Left kidney (tissue), 8 donors: Measurements from ENCODE around the gene SFT2D3. TPM values are rescaled to one million over a fixed set of nuclear protein-coding genes. Genes with fewer than 3 reads are reported as not detected.

Source experiments
- DNase-seq: peaks from one replicate; pipeline ENCODE4 v3.0.0-alpha.2; 2013
- long read RNA-seq, 8 donors: transcript quantifications; one replicate each; lab custom pipeline, GENCODE V29; 2026
- polyA plus RNA-seq: library from polyadenylated mRNA; unstranded; fragments of 120-200 nt; gene quantifications from one replicate; pipeline ENCODE4 v1.2.1, GENCODE V29; 2013; ENCODE audit not compliant: insufficient read length

SFT2D3 gene
- not detected for polyA plus RNA-seq
- long read RNA-seq, donor 1, transcript SFT2D3-201 (1 exons, 3,735 nt) = major isoform, 40 of 78 reads
- long read RNA-seq, donor 1, partial matches to known transcripts = 38 of 78 reads
- long read RNA-seq, donor 1, other reads (novel, unspliced or antisense) = 0 of 78 reads
- long read RNA-seq, donor 2, transcript SFT2D3-201 (1 exons, 3,735 nt) = major isoform, 31 of 68 reads
- long read RNA-seq, donor 2, partial matches to known transcripts = 37 of 68 reads
- long read RNA-seq, donor 2, other reads (novel, unspliced or antisense) = 0 of 68 reads
- long read RNA-seq, donor 3, transcript SFT2D3-201 (1 exons, 3,735 nt) = major isoform, 30 of 30 reads
- long read RNA-seq, donor 3, partial matches to known transcripts = 0 of 30 reads
- long read RNA-seq, donor 3, other reads (novel, unspliced or antisense) = 0 of 30 reads
- long read RNA-seq, donor 4, transcript SFT2D3-201 (1 exons, 3,735 nt) = major isoform, 5 of 5 reads
- long read RNA-seq, donor 4, partial matches to known transcripts = 0 of 5 reads
- long read RNA-seq, donor 4, other reads (novel, unspliced or antisense) = 0 of 5 reads
- long read RNA-seq, donor 5, transcript SFT2D3-201 (1 exons, 3,735 nt) = major isoform, 55 of 55 reads
- long read RNA-seq, donor 5, partial matches to known transcripts = 0 of 55 reads
- long read RNA-seq, donor 5, other reads (novel, unspliced or antisense) = 0 of 55 reads
- long read RNA-seq, donor 6, transcript SFT2D3-201 (1 exons, 3,735 nt) = major isoform, 49 of 82 reads
- long read RNA-seq, donor 6, partial matches to known transcripts = 33 of 82 reads
- long read RNA-seq, donor 6, other reads (novel, unspliced or antisense) = 0 of 82 reads
- long read RNA-seq, donor 7, transcript SFT2D3-201 (1 exons, 3,735 nt) = major isoform, 43 of 43 reads
- long read RNA-seq, donor 7, partial matches to known transcripts = 0 of 43 reads
- long read RNA-seq, donor 7, other reads (novel, unspliced or antisense) = 0 of 43 reads
- long read RNA-seq, donor 8, transcript SFT2D3-201 (1 exons, 3,735 nt) = major isoform, 14 of 14 reads
- long read RNA-seq, donor 8, partial matches to known transcripts = 0 of 14 reads
- long read RNA-seq, donor 8, other reads (novel, unspliced or antisense) = 0 of 14 reads

GRCh38 chr2:127701193-127701650 is at the start of gene SFT2D3:
SFT2D3 (plus strand) TSS chr2:127701497; CDS start chr2:127701529, 32 bp downstream.
- peak; percentile 86 for DNase-seq

- DNase-seq = no peak
These were observed 49.2 kb upstream of the SFT2D3 start for GRCh38 chr2:127651971-127652550.

GRCh38 chr2:127652786-127653357 is 48.4 kb upstream of the SFT2D3 start:
- no peak for DNase-seq

- DNase-seq = no peak
These were observed 47.7 kb upstream of the SFT2D3 start for GRCh38 chr2:127653421-127654083.

GRCh38 chr2:127654084-127654837 is 47.0 kb upstream of the SFT2D3 start:
- DNase-seq = no peak

- no peak for DNase-seq
These were observed 46.5 kb upstream of the SFT2D3 start for GRCh38 chr2:127654838-127655175.

GRCh38 chr2:127655209-127656073 is 45.9 kb upstream of the SFT2D3 start:
- no peak for DNase-seq

GRCh38 chr2:127656569-127657231 is 44.6 kb upstream of the SFT2D3 start:
- DNase-seq = no peak

GRCh38 chr2:127657232-127657595 is 44.1 kb upstream of the SFT2D3 start:
- DNase-seq = no peak

- no peak for DNase-seq
These were observed 43.2 kb upstream of the SFT2D3 start for GRCh38 chr2:127658146-127658545.

GRCh38 chr2:127658641-127659407 is 42.5 kb upstream of the SFT2D3 start:
- DNase-seq = no peak

GRCh38 chr2:127659408-127660290 is 41.6 kb upstream of the SFT2D3 start:
- no peak for DNase-seq

- DNase-seq = no peak
These were observed 41.1 kb upstream of the SFT2D3 start for GRCh38 chr2:127660291-127660578.

- DNase-seq = no peak
These were observed 40.1 kb upstream of the SFT2D3 start for GRCh38 chr2:127661072-127661649.

GRCh38 chr2:127661949-127662510 is 39.3 kb upstream of the SFT2D3 start:
- no peak for DNase-seq

GRCh38 chr2:127662937-127663565 is 38.2 kb upstream of the SFT2D3 start:
- no peak for DNase-seq
